Activated CD4-positive, alpha-beta T cell treated with anti-CD3 and anti-CD28 coated beads for 36 hours (primary cell): ENCODE results near the gene RPP25. TPM values are rescaled to one million over a fixed set of nuclear protein-coding genes. Genes with fewer than 3 reads are reported as not detected.

Source experiments
- ATAC-seq: fragments of 200-7000 bp; cut with Tn5 transposase; one replicate; pipeline ENCODE4 v1.10.0; 2021; ENCODE audit warnings: mild to moderate bottlenecking, moderate library complexity
- CTCF ChIA-PET: fragments of 350-600 bp; sonication (Branson Sonifier 250); formaldehyde crosslinking; loops from one replicate; lab custom pipeline; 2021; ENCODE audit warnings: antibody characterized with exemption; lab: Charles Lee
- POLR2A ChIA-PET: fragments of 350-600 bp; sonication (Branson Sonifier 250); formaldehyde crosslinking; loops from one replicate; lab custom pipeline; 2021; ENCODE audit warnings: antibody characterized with exemption, inconsistent platforms; lab: Charles Lee
- DNase-seq: peaks from one replicate; pipeline ENCODE4 v3.0.0-alpha.2; 2020
- H3K27ac Mint-ChIP-seq: one replicate; pipeline ENCODE4 v1.8.0; 2021; ENCODE audit warnings: mixed read lengths
- H3K27me3 Mint-ChIP-seq: one replicate; pipeline ENCODE4 v1.8.0; 2021; ENCODE audit warnings: mixed read lengths
- H3K36me3 Mint-ChIP-seq: one replicate; pipeline ENCODE4 v1.8.0; 2021; ENCODE audit warnings: low read depth, mixed read lengths
- H3K4me1 Mint-ChIP-seq: one replicate; pipeline ENCODE4 v1.8.0; 2021; ENCODE audit warnings: mixed read lengths
- H3K4me3 Mint-ChIP-seq: one replicate; pipeline ENCODE4 v1.8.0; 2021; ENCODE audit warnings: mild to moderate bottlenecking, moderate library complexity, mixed read lengths
- H3K9me3 Mint-ChIP-seq: one replicate; pipeline ENCODE4 v1.8.0; 2021; ENCODE audit warnings: low read depth, mixed read lengths
- intact Hi-C, 2 experiments: fragments of 100-400 bp; cut with DNase I in 1 of 2; cut with micrococcal nuclease in 1 of 2; formaldehyde crosslinking; loops; one replicate each; pipeline versions ENCODE4 v1.14.2 to v1.15.1; 2022 to 2024; cut with DNase I, micrococcal nuclease
- total RNA-seq, 2 experiments: library from RNA; stranded (reverse); gene quantifications; one replicate each; pipeline ENCODE4 v1.2.3, GENCODE V29; 2021

The RPP25 gene
- total RNA-seq = 1 to 10 TPM; 5.4 to 6.2 TPM

- Mint-ChIP-seq H3K4me3 (peak within 1 kb of the TSS; percentile 65), H3K27me3 (peaks cover 25% of the 10 kb centered on the region), H3K27ac (no peak within 1 kb of the TSS), H3K36me3 (no peaks in the 10 kb centered on the region), H3K9me3 (no peaks in the 10 kb centered on the region), H3K4me1 (peaks cover 46% of the 10 kb centered on the region)
- ChIA-PET POLR2A (interaction anchor here (0.6 to 1.0 kb wide), 5 partner anchors 19 to 679 kb away, joined by 3 to 4 read pairs (median 3); partner anchors contain the start of gene COX5A), CTCF (interaction anchor here (0.6 to 1.5 kb wide), 13 partner anchors 11 to 902 kb away, joined by 3 to 8 read pairs (median 3); partner anchors contain the start of genes C15orf39 and SCAMP5)
- DNase-seq = peak; percentile 85
- ATAC-seq = peak; percentile 84
- intact Hi-C loops = loop anchor here (1.0 to 10.0 kb wide), 13 partner anchors 19 to 495 kb away; partner anchors contain the start of genes SCAMP5 (in 2 of the 2), COX5A (in 1 of the 2), CSK (in 1 of the 2) and PPCDC (in 1 of the 2)
Observed at GRCh38 chr15:74956648-74957475, at the start of gene RPP25. RPP25 (minus strand) TSS chr15:74956772; CDS start chr15:74956583, 189 bp downstream.

DNA sequence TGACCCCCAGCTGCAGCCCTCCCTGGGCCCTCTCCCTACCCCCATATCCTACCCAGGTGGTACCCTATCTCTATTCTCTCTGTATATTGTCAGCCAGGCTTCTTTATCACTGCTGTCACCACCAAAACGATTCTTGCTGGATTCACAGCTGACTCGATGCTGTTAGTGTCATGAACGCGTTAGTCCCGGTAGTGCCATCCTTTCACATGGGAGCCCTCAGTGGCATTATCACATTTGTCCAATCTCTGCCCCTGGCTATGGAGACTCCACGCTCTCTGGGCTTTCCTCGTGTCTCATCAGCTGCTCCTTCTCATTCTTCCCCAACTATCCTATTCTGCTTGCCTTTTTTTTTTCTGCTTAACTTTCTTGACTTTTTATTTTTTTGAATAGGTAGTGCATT lies 45.8 kb upstream of the RPP25 start:
- CTCF ChIA-PET = interaction anchor here (1.0 kb wide), 1 partner anchor 14 kb away, joined by 3 read pairs; no protein-coding TSS in a partner anchor
- no peak overlapping the region for H3K4me3 Mint-ChIP-seq

GRCh38 chr15:75001310-75001709 lies 44.7 kb upstream of the RPP25 start:
- DNase-seq = no peak
- H3K4me1 Mint-ChIP-seq = peaks cover 3% of the 10 kb centered on the region
- no peaks in the 10 kb centered on the region for H3K9me3 Mint-ChIP-seq
- POLR2A ChIA-PET = no interaction called here
- peaks cover 2% of the 10 kb centered on the region for H3K27me3 Mint-ChIP-seq
- no peak overlapping the region for H3K4me3 Mint-ChIP-seq
- intact Hi-C loops = no loop called here
- no peaks in the 10 kb centered on the region for H3K36me3 Mint-ChIP-seq
- ATAC-seq = no peak
- H3K27ac Mint-ChIP-seq = no peak overlapping the region
- CTCF ChIA-PET = interaction anchor here (0.6 to 1.0 kb wide), 2 partner anchors 9 to 13 kb away, joined by 3 read pairs; no protein-coding TSS in a partner anchor

More for the DNA sequence above, 45.8 kb upstream of the RPP25 start:
- DNase-seq (no peak), ATAC-seq (no peak)
- no peaks in the 10 kb centered on the region for H3K4me1 Mint-ChIP-seq
- POLR2A ChIA-PET = no interaction called here
- H3K27ac Mint-ChIP-seq = no peak overlapping the region
- no peaks in the 10 kb centered on the region for H3K36me3 Mint-ChIP-seq
- H3K9me3 Mint-ChIP-seq = no peaks in the 10 kb centered on the region
- H3K27me3 Mint-ChIP-seq = no peaks in the 10 kb centered on the region
- intact Hi-C loops = no loop called here

DNA sequence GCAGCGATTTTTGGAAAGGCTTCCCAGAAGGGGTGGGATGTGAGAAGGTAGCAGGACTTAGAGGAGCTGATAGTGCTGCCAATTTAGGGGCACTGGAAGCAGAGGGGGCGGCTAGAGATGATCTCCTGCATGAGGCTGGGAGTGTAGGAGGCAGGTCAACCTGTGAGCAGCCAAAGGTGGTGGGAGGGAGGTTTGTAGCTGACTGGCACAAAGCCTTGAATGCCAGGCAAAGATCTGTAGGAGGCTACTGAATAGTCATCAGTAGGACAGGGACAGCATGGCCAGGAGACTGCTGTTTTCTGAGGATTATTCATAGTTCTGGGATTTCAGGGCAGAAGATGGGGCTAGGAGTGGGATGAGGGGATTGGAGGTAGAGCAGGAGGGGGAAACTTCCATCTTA lies 41.0 kb upstream of the RPP25 start:
- ChIA-PET CTCF (no interaction called here), POLR2A (no interaction called here)
- no peaks in the 10 kb centered on the region for H3K36me3 Mint-ChIP-seq
- H3K4me3 Mint-ChIP-seq = no peak overlapping the region
- intact Hi-C loops = no loop called here
- H3K27me3 Mint-ChIP-seq = peaks cover 4% of the 10 kb centered on the region
- H3K4me1 Mint-ChIP-seq = peaks cover 13% of the 10 kb centered on the region
- DNase-seq = no peak
- no peaks in the 10 kb centered on the region for H3K9me3 Mint-ChIP-seq
- no peak overlapping the region for H3K27ac Mint-ChIP-seq
- ATAC-seq = no peak

DNA sequence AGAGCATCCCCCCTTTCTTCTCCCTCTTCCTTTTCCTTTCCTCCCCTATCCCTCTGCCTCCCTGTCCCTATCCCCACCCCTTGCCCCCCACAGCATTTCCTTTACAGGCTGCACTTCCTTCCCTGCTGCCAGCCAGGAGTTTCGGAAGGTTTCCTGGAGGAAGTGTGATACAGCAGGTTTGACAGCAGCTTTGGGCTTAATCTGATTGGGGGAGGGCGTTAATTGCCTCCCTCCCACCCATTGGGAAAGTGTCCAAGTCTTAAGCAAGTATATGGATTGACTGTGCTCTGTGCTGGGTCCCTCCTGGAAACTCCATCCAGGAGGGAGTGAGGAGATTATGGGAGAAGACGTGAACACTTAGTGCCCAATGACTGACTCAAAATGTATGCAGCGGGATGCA lies 40.6 kb upstream of the RPP25 start:
- intact Hi-C loops = no loop called here
- H3K4me3 Mint-ChIP-seq = no peak overlapping the region
- CTCF ChIA-PET = interaction anchor here (2.5 kb wide), 1 partner anchor 26 kb away, joined by 8 read pairs; the partner anchor contains the start of gene PPCDC

DNA sequence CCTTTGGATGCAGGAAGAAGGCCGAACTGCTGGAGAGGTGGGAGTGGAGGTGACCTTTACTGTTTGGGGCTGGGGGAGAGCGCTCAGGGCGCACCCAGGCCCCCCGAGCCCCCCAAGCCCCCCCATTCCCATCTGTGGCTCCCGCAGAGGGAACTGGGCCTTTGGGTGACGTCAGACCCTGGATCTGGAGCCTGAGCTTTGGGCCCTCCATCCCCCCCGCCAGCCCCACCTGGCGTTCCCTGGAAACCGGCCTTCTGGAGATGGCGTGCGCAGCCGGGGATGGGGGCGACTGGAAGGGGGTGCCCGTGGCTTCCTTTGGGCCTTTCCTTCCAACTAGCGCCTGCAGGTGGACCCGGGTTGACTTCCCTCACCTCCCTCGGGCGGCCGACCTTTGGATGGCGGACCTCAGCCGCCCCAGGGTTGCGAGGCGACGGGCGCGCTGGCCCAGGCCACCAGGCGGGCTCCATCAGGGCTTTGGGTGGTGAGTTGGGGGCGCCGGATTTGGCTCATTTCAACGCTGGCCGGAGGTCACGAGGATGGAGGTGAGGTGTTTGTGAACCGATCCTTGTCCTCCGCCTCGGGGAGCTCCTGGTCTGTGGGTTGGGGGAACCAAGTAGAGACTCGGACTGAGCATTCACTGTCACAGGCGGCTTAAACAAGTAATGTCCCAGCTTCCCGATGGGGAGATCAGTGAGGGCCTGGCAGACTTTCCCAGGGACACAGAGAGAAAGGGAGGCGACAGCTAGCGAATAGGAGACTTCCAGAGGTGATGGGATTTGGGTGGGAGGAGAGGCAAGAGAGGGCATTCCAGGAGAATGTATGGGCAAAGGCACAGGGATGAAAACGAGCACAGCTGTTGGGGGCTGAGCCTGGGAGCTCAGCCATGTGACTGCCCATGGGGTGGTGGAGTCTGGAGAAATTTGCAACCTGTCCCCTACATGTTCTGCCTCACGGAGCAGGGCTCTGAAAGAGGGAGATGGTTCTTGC lies 39.5 kb upstream of the RPP25 start:
- POLR2A ChIA-PET = interaction anchor here (1.0 to 1.5 kb wide), 3 partner anchors 27 to 209 kb away, joined by 3 to 10 read pairs (median 3); partner anchors contain the start of gene PPCDC
- Mint-ChIP-seq H3K27me3 (peaks cover 4% of the 10 kb centered on the region), H3K36me3 (no peaks in the 10 kb centered on the region), H3K4me3 (peak overlapping the region; percentile 69), H3K27ac (no peak overlapping the region), H3K9me3 (no peaks in the 10 kb centered on the region), H3K4me1 (peaks cover 13% of the 10 kb centered on the region)
- peak; percentile 27 for DNase-seq
- intact Hi-C loops = loop anchor here (1.0 to 2.0 kb wide), 8 partner anchors 12 to 206 kb away; partner anchors contain the start of genes RPP25 (in 2 of the 2), COX5A (in 1 of the 2), CPLX3 (in 1 of the 2) and PPCDC (in 1 of the 2)
- CTCF ChIA-PET = interaction anchor here (0.7 to 2.5 kb wide), 15 partner anchors 8 to 208 kb away, joined by 3 to 11 read pairs (median 3); partner anchors contain the start of genes C15orf39, MPI, PPCDC and RPP25
- no peak for ATAC-seq

More for the DNA sequence above, 40.6 kb upstream of the RPP25 start:
- POLR2A ChIA-PET = no interaction called here
- Mint-ChIP-seq H3K27ac (no peak overlapping the region), H3K9me3 (no peaks in the 10 kb centered on the region), H3K36me3 (no peaks in the 10 kb centered on the region), H3K27me3 (peaks cover 4% of the 10 kb centered on the region), H3K4me1 (peaks cover 13% of the 10 kb centered on the region)
- no peak for ATAC-seq
- DNase-seq = no peak

DNA sequence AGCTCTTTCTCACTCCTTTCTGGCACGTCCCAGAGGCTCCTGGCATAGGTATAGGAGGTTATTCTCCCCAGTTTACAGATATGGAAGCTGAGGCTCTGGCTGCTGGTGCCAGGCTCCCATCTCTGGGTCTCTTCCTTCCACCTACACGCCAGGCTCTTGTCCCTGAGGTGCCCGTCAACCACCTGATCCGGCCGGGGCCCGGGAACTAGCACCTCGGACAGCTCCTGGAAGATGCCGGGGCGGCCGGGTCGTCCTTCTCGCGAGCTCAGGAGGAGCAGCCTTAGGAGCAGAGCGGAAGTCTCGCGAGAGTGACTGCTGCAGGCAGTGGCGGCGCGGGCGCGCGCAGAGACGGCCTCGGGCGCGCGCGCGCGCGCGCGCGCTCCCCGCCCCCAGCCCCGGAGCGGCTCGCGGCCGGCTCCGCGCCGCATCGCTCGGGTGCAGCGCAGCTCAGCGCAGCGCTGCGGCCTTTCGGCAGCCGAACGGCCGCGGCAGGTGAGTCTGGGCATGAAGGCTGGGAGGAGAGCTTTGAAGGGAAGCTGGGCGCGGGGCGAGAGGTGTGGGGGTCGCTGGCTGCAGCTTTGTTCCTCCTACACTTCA lies 38.7 kb upstream of the RPP25 start, which contains the start of gene SCAMP5:
TSS of gene SCAMP5 (plus strand) at position 382 of the 597 bp plus-strand sequence. CDS start 16,277 bp downstream, outside the sequence.
- intact Hi-C loops = loop anchor here (1.0 to 2.0 kb wide), 8 partner anchors 11 to 207 kb away; partner anchors contain the start of genes RPP25 (in 2 of the 2), COX5A (in 1 of the 2), CPLX3 (in 1 of the 2) and PPCDC (in 1 of the 2)
- Mint-ChIP-seq H3K9me3 (no peaks in the 10 kb centered on the region), H3K27ac (no peak within 1 kb of the TSS), H3K4me3 (peak within 1 kb of the TSS; percentile 69), H3K36me3 (no peaks in the 10 kb centered on the region), H3K27me3 (peaks cover 8% of the 10 kb centered on the region), H3K4me1 (peaks cover 16% of the 10 kb centered on the region)
- ChIA-PET CTCF (interaction anchor here (0.8 to 2.5 kb wide), 15 partner anchors 9 to 209 kb away, joined by 3 to 11 read pairs (median 3); partner anchors contain the start of genes MPI, PPCDC, RPP25 and ULK3), POLR2A (interaction anchor here (1.0 to 1.5 kb wide), 4 partner anchors 28 to 208 kb away, joined by 3 to 10 read pairs (median 3); partner anchors contain the start of genes C15orf39 and PPCDC)
- DNase-seq = peak; percentile 98
- peak; percentile 98 for ATAC-seq

GRCh38 chr15:74994685-74995084 lies 38.1 kb upstream of the RPP25 start:
- no peak for ATAC-seq
- ChIA-PET CTCF (interaction anchor here (0.8 to 2.5 kb wide), 14 partner anchors 9 to 210 kb away, joined by 3 to 11 read pairs (median 3); partner anchors contain the start of genes MPI, PPCDC, RPP25 and ULK3), POLR2A (interaction anchor here (1.0 to 1.5 kb wide), 4 partner anchors 29 to 207 kb away, joined by 3 to 10 read pairs (median 3); partner anchors contain the start of genes C15orf39 and PPCDC)
- H3K4me3 Mint-ChIP-seq = peak overlapping the region; percentile 69
- no peak overlapping the region for H3K27ac Mint-ChIP-seq
- DNase-seq = no peak
- H3K4me1 Mint-ChIP-seq = peaks cover 16% of the 10 kb centered on the region
- H3K36me3 Mint-ChIP-seq = no peaks in the 10 kb centered on the region
- peaks cover 9% of the 10 kb centered on the region for H3K27me3 Mint-ChIP-seq
- intact Hi-C loops = loop anchor here (1.0 to 2.0 kb wide), 8 partner anchors 10 to 208 kb away; partner anchors contain the start of genes RPP25 (in 2 of the 2), COX5A (in 1 of the 2), CPLX3 (in 1 of the 2) and PPCDC (in 1 of the 2)
- H3K9me3 Mint-ChIP-seq = no peaks in the 10 kb centered on the region

DNA sequence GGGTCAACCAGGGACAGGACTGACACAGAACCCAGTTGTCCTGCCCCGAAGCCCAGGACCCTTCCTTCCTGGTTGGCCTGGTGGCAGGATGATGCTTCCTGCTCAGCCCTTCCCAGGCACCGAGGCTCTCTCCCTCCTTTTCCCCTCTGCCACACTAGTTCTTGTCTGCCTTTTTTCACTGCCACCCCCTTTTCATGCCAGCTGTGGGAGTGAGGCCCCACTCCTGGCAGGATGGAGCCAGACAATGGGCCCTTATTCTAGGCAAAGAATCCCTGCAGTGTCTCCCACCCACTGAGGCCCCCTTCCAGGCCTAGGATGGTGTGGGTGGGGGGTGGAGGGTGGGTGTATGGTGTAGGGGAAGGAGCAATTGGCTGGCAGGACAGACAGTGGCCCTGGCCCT lies 37.7 kb upstream of the RPP25 start:
- peaks cover 9% of the 10 kb centered on the region for H3K27me3 Mint-ChIP-seq
- H3K36me3 Mint-ChIP-seq = no peaks in the 10 kb centered on the region
- no peak for DNase-seq
- H3K27ac Mint-ChIP-seq = no peak overlapping the region
- no peak overlapping the region for H3K4me3 Mint-ChIP-seq
- H3K4me1 Mint-ChIP-seq = peaks cover 16% of the 10 kb centered on the region
- ChIA-PET CTCF (interaction anchor here (0.9 to 1.6 kb wide), 2 partner anchors 44 to 209 kb away, joined by 3 to 11 read pairs; no protein-coding TSS in a partner anchor), POLR2A (interaction anchor here (1.2 kb wide), 1 partner anchor 207 kb away, joined by 3 read pairs; the partner anchor contains the start of gene C15orf39)
- ATAC-seq = no peak
- intact Hi-C loops = loop anchor here (2.0 kb wide), 2 partner anchors 37 to 167 kb away; partner anchors contain the start of genes CPLX3 (in 1 of the 2) and RPP25 (in 1 of the 2)
- no peaks in the 10 kb centered on the region for H3K9me3 Mint-ChIP-seq
